ENCODE data around the gene C10orf95. TPM values are rescaled to one million over a fixed set of nuclear protein-coding genes. Genes with fewer than 3 reads are reported as not detected.
A peak's percentile ranks its signal among the peaks of the same experiment; 100 is the strongest.

The C10orf95 gene
- total and polyA plus RNA-seq, 8 donors, result 0.46 to 8.0 (median 0.57) TPM; not detected in 4

- intact Hi-C loops (cut with DNase I; ENCODE audit: low total_unique reads), result no loop called here
- TF ChIP-seq POLR2A (IDR thresholded peaks at IDR 0.05) (no peak), CTCF (IDR thresholded peaks at IDR 0.05) (no peak), POLR2AphosphoS5 (IDR thresholded peaks at IDR 0.05) (no peak), EP300 (IDR thresholded peaks at IDR 0.05) (no peak)
- no peaks in the 10 kb centered on the region for H3K9me3 ChIP-seq
- peak overlapping the region in 1 of 5 donors; percentile 20 for H3K27ac ChIP-seq
- H3K4me3 ChIP-seq, result no peak overlapping the region
- WGBS, 5 donors, result 57 to 76% (median 66%) methylated on average over 9 of the region's 9 CpGs
- DNase-seq, result no peak
- H3K27me3 ChIP-seq, result no peaks in the 10 kb centered on the region
- H3K4me1 ChIP-seq, result peaks cover 0 to 9% (median 4%) of the 10 kb centered on the region in 4 donors
- H3K36me3 ChIP-seq, result peaks cover 16 to 28% (median 26%) of the 10 kb centered on the region in 4 donors
These were observed 25.3 kb upstream of the C10orf95 start for GRCh38 chr10:102476466-102477141.

- H3K27me3 ChIP-seq, result no peaks in the 10 kb centered on the region
- intact Hi-C loops (cut with DNase I; ENCODE audit: low total_unique reads), result no loop called here
- H3K36me3 ChIP-seq, result peaks cover 7 to 25% (median 21%) of the 10 kb centered on the region in 4 donors
- H3K9me3 ChIP-seq, result no peaks in the 10 kb centered on the region
- H3K4me1 ChIP-seq, result peaks cover 0 to 9% (median 4%) of the 10 kb centered on the region in 4 donors
- H3K4me3 ChIP-seq, result no peak overlapping the region
- H3K27ac ChIP-seq, result no peak overlapping the region
- no peak for DNase-seq
- WGBS, 5 donors, result 85 to 97% (median 95%) methylated on average over 9 of the region's 9 CpGs
- no peak for TF ChIP-seq CTCF (IDR thresholded peaks at IDR 0.05)
- TF ChIP-seq POLR2A (IDR thresholded peaks at IDR 0.05), result no peak
- no peak for TF ChIP-seq POLR2AphosphoS5 (IDR thresholded peaks at IDR 0.05)
- no peak for TF ChIP-seq EP300 (IDR thresholded peaks at IDR 0.05)
These were observed 24.2 kb upstream of the C10orf95 start for GRCh38 chr10:102475451-102476040.

GRCh38 chr10:102473445-102474331 is 22.3 kb upstream of the C10orf95 start:
- no peak for DNase-seq
- H3K4me3 ChIP-seq, result no peak overlapping the region
- WGBS, 5 donors, result 86 to 91% (median 88%) methylated on average over 24 to 27 of the region's 27 CpGs
- no peak overlapping the region for H3K27ac ChIP-seq
- intact Hi-C loops (cut with DNase I; ENCODE audit: low total_unique reads), result no loop called here
- peaks cover 0 to 19% (median 7%) of the 10 kb centered on the region in 4 donors for H3K36me3 ChIP-seq
- TF ChIP-seq POLR2A (IDR thresholded peaks at IDR 0.05), result no peak
- TF ChIP-seq POLR2AphosphoS5 (IDR thresholded peaks at IDR 0.05), result no peak
- TF ChIP-seq CTCF (IDR thresholded peaks at IDR 0.05), result no peak
- TF ChIP-seq EP300 (IDR thresholded peaks at IDR 0.05), result no peak
- peaks cover 0 to 9% (median 4%) of the 10 kb centered on the region in 4 donors for H3K4me1 ChIP-seq
- no peaks in the 10 kb centered on the region for H3K27me3 ChIP-seq
- H3K9me3 ChIP-seq, result no peaks in the 10 kb centered on the region
